Smooth muscle cell (in vitro differentiated cells): ENCODE results near the gene FHIT. TPM values are rescaled to one million over a fixed set of nuclear protein-coding genes. Genes with fewer than 3 reads are reported as not detected.
A peak's percentile ranks its signal among the peaks of the same experiment; 100 is the strongest.

ENCODE experiments used
- DNase-seq: peaks from one replicate; lab custom pipeline; 2025; ENCODE audit not compliant: unreplicated experiment; lab: John Stamatoyannopoulos, UW
- H2AFZ ChIP-seq: fragments of 200-600 bp; sonication (generic); 2 replicates; pipeline ENCODE4 v1.6.0; 2016; ENCODE audit warnings: antibody characterized with exemption, low read depth, mild to moderate bottlenecking
- H3F3A ChIP-seq: fragments of 200-600 bp; sonication (generic); 2 replicates; pipeline ENCODE4 v1.6.0; 2017; ENCODE audit warnings: antibody characterized with exemption, low read depth
- H3K27ac ChIP-seq: fragments of 200-600 bp; sonication (generic); 2 replicates; pipeline ENCODE4 v1.5.1; 2016; ENCODE audit warnings: low read depth, mild to moderate bottlenecking
- H3K27me3 ChIP-seq: fragments of 200-600 bp; sonication (generic); 2 replicates; pipeline ENCODE4 v1.6.1; 2016; ENCODE audit warnings: low read depth, mild to moderate bottlenecking
- H3K36me3 ChIP-seq: fragments of 200-600 bp; sonication (generic); 2 replicates; pipeline ENCODE4 v1.5.1; 2016; ENCODE audit warnings: low read depth
- H3K4me1 ChIP-seq: fragments of 200-600 bp; sonication (generic); 2 replicates; pipeline ENCODE4 v1.5.1; 2016; ENCODE audit warnings: low read depth
- H3K4me2 ChIP-seq: fragments of 200-600 bp; sonication (generic); 2 replicates; pipeline ENCODE4 v1.6.0; 2016; ENCODE audit warnings: mild to moderate bottlenecking
- H3K4me3 ChIP-seq: fragments of 200-600 bp; sonication (generic); 2 replicates; pipeline ENCODE4 v1.5.1; 2016; ENCODE audit warnings: mild to moderate bottlenecking
- H3K79me2 ChIP-seq: fragments of 200-600 bp; sonication (generic); 2 replicates; pipeline ENCODE4 v1.6.0; 2016; ENCODE audit warnings: low read depth, mild to moderate bottlenecking
- H3K9ac ChIP-seq: fragments of 200-600 bp; sonication (generic); 2 replicates; pipeline ENCODE4 v1.6.0; 2016; ENCODE audit warnings: low read depth
- H3K9me3 ChIP-seq: fragments of 200-600 bp; sonication (generic); replicated peaks from 2 replicates; pipeline ENCODE4 v1.5.1; 2016; ENCODE audit warnings: low read depth
- H4K20me1 ChIP-seq: fragments of 200-600 bp; sonication (generic); 2 replicates; pipeline ENCODE4 v1.6.0; 2016; ENCODE audit warnings: low read depth
- WGBS: methylation state at CpG from one replicate; pipeline ENCODE4 v1.1.7; 2016; ENCODE audit warnings: low lambda C conversion rate; 5-methylcytosine and 5-hydroxymethylcytosine counted together
- polyA plus RNA-seq: library from polyadenylated mRNA; unstranded; fragments of >200 nt; fragmentation: Nextera tagmentation; extraction: Ambion mirVana; gene quantifications from 2 replicates; pipeline ENCODE4 v1.2.1, GENCODE V29; 2016
- total RNA-seq: library from RNA; depleted of rRNA; stranded (reverse); fragments of >200 nt; gene quantifications from 2 replicates; pipeline ENCODE4 v1.2.3, GENCODE V29; 2014
- TF ChIP-seq, protein P1 (sequence below): fragments of 200-600 bp; sonication (generic); IDR thresholded peaks from 2 replicates; pipeline ENCODE4 v1.5.1; 2017; ENCODE audit warnings: borderline replicate concordance, mild to moderate bottlenecking, antibody characterized with exemption; ENCODE audit not compliant: insufficient read depth, poor library complexity, severe bottlenecking

Gene FHIT
- total and polyA plus RNA-seq, 2 experiments from 2014 or later, result 5.9 to 6.7 TPM

- Histone ChIP-seq H3K9me3 (no peaks in the 10 kb centered on the region), H4K20me1 (no peaks in the 10 kb centered on the region), H2AFZ (peak overlapping the region; percentile 37), H3F3A (peaks cover 9% of the 10 kb centered on the region), H3K36me3 (no peaks in the 10 kb centered on the region), H3K4me1 (peaks cover 21% of the 10 kb centered on the region), H3K27ac (peak overlapping the region; percentile 12), H3K79me2 (no peaks in the 10 kb centered on the region), H3K9ac (no peak overlapping the region), H3K27me3 (no peaks in the 10 kb centered on the region), H3K4me3 (no peak overlapping the region), H3K4me2 (peak overlapping the region; percentile 9)
- 43% methylated on average over 4 of the region's 4 CpGs for WGBS
- TF ChIP-seq, protein P1, sequence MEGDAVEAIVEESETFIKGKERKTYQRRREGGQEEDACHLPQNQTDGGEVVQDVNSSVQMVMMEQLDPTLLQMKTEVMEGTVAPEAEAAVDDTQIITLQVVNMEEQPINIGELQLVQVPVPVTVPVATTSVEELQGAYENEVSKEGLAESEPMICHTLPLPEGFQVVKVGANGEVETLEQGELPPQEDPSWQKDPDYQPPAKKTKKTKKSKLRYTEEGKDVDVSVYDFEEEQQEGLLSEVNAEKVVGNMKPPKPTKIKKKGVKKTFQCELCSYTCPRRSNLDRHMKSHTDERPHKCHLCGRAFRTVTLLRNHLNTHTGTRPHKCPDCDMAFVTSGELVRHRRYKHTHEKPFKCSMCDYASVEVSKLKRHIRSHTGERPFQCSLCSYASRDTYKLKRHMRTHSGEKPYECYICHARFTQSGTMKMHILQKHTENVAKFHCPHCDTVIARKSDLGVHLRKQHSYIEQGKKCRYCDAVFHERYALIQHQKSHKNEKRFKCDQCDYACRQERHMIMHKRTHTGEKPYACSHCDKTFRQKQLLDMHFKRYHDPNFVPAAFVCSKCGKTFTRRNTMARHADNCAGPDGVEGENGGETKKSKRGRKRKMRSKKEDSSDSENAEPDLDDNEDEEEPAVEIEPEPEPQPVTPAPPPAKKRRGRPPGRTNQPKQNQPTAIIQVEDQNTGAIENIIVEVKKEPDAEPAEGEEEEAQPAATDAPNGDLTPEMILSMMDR, result no peak
- no peak for DNase-seq
Measured at GRCh38 chr3:59754456-59755129, 1496.7 kb downstream of the FHIT start.

- H3K79me2 ChIP-seq, result no peaks in the 10 kb centered on the region
- no peak for DNase-seq
- no peak overlapping the region for H3K4me3 ChIP-seq
- WGBS, result 79% methylated on average over 7 of the region's 7 CpGs
- H3K9me3 ChIP-seq, result no peaks in the 10 kb centered on the region
- H3K4me2 ChIP-seq, result peak overlapping the region; percentile 9
- peaks cover 9% of the 10 kb centered on the region for H3F3A ChIP-seq
- H3K36me3 ChIP-seq, result no peaks in the 10 kb centered on the region
- TF ChIP-seq, protein P1, result no peak
- H2AFZ ChIP-seq, result peak overlapping the region; percentile 6
- peak overlapping the region; percentile 10 for H3K27ac ChIP-seq
- H3K9ac ChIP-seq, result no peak overlapping the region
- H3K4me1 ChIP-seq, result peaks cover 23% of the 10 kb centered on the region
- H3K27me3 ChIP-seq, result no peaks in the 10 kb centered on the region
- H4K20me1 ChIP-seq, result no peaks in the 10 kb centered on the region
Measured at GRCh38 chr3:59753808-59754450, 1497.3 kb downstream of the FHIT start.

DNA sequence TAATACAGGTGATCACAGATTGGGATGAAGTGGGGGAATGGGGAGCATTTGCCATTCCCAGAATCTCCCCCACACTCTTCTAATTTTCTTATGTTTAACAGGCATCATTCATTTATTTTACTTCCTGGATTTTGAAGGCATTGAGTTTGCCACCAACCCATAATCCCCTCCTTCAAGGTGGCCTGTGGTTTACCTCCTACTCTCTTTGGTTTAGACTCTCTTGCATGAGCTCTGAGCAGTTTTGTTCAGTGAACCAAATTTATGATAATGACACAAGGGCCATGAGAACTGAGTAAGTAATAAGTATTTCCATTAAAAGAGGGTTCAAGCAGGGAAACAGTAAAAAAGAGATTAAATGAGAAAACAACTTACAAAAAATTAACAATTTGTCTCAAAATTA is 1498.3 kb downstream of the FHIT start:
- Histone ChIP-seq H3K27ac (no peak overlapping the region), H3K9me3 (no peaks in the 10 kb centered on the region), H3K9ac (no peak overlapping the region), H2AFZ (no peak overlapping the region), H3F3A (peaks cover 14% of the 10 kb centered on the region), H3K36me3 (no peaks in the 10 kb centered on the region), H3K27me3 (no peaks in the 10 kb centered on the region), H3K4me2 (no peak overlapping the region), H4K20me1 (no peaks in the 10 kb centered on the region), H3K79me2 (no peaks in the 10 kb centered on the region), H3K4me3 (no peak overlapping the region), H3K4me1 (peaks cover 23% of the 10 kb centered on the region)
- DNase-seq, result no peak
- TF ChIP-seq, protein P1, result no peak

DNA sequence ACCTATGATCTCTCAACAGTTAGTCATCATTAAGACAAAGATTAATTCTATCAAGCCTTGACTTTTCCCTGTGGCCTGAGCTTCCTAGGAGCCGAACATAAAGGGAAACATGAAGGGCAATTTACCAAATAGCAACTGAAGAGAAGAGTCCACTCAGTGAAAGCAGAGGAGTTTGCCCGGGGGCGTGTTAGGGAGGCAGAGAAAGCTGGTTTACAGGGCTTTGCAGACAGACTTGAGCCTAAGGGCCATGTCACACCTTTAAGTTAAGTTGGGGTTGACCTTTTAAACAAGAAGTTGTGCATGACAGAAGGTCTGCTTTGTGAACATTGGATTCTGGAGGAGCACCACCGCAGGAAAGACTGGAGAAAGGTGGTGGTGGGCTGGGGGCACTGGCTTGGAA is 1499.6 kb downstream of the FHIT start:
- Histone ChIP-seq H3F3A (peaks cover 14% of the 10 kb centered on the region), H3K4me2 (peak overlapping the region; percentile 19), H2AFZ (no peak overlapping the region), H3K36me3 (no peaks in the 10 kb centered on the region), H3K9me3 (no peaks in the 10 kb centered on the region), H3K4me3 (no peak overlapping the region), H4K20me1 (no peaks in the 10 kb centered on the region), H3K79me2 (no peaks in the 10 kb centered on the region), H3K4me1 (peaks cover 23% of the 10 kb centered on the region), H3K27me3 (no peaks in the 10 kb centered on the region), H3K27ac (peak overlapping the region; percentile 76), H3K9ac (no peak overlapping the region)
- WGBS, result 72% methylated on average over 4 of the region's 4 CpGs
- no peak for DNase-seq
- TF ChIP-seq, protein P1, result no peak
